ENCODE measurements around the gene ATF7IP2.
"Not testable (repeated sequence)": the region's sequence is repeated elsewhere in the genome, so short reads cannot be mapped to it uniquely, and the experiment has no call there.

ATF7IP2 gene

DNA sequence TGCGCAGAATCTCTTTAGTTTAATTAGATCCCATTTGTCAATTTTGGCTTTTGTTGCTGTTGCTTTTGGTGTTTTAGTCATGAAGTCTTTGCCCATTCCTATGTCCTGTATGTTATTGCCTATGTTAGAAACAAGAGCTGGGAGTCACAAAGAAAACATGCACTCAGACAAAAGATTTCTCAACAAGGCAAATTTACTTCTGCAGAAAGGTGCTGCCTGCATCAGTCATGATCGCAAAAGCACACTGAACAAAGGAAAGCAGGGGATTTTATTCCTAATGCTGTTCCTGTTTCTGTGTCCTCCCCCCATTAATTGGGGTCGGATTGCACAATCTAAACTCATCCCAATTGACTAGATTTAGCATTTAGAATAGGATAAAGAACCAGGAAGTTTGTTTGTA lies 55.9 kb downstream of the ATF7IP2 start:
- DNase-seq (ENCODE audit: low read depth in 1 of 2, low spot score in 1 of 2): no peak

DNA sequence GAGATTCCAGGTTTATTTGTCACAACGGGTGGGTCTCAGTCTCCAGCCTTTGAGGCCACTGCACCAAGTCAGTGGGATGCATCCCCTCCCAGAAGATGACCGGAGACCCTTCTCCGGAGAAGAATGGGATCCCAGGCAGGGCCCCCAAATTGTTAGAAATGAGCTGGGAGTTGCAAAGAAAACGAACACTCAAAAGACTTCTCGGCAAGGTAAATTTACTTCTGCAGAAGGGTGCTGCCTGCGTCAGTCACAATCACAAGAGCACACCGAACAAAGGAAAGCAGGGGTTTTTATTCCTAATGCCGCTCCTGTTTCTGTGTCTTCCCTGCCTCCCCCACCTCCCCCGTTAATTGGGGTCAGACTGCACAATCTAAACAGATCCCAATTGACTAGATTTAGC lies 61.4 kb downstream of the ATF7IP2 start:
- DNase-seq (ENCODE audit: low read depth in 1 of 2, low spot score in 1 of 2): no peak

DNA sequence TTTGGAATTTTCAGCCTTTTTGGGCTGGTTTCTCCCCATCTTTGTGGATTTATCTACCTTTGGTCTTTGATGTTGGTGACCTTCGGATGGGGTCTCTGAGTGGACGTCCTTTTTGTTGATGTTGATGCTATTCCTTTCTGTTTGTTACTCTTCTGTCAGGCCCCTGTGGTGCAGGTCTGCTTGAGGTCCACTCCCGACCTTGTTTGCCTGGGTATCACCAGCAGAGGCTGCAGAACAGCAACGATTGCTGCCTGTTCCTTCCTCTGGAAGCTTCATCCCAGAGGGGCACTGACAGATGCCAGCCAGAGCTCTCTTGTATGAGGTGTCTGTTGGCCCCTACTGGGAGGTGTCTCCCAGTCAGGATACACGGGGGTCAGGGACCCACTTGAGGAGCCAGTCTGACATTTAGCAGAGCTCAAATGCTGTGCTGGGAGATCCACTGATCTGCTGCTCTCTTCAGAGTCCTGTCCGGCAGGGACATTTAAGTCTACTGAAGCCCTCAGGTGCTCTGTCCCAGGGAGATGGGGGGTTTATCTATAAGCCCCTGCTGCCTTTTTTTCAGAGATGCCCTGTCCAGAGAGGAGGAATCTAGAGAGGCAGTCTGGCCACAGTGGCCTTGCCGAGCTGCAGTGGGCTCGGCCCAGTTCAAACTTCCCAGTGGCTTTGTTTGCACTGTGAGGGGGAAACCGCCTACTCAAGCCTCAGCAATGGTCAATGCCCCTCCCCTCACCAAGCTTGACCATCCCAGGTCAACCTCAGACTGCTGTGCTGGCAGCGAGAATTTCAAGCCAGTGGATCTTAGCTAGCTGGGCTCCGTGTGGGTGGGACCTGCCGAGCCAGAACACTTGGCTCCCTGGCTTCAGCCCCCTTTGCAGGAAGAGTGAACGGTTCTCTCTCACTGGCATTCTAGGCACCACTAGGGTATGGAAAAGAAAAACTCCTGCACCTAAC lies 66.6 kb downstream of the ATF7IP2 start:
- DNase-seq (ENCODE audit: low read depth in 1 of 2, low spot score in 1 of 2): not testable (repeated sequence)

DNA sequence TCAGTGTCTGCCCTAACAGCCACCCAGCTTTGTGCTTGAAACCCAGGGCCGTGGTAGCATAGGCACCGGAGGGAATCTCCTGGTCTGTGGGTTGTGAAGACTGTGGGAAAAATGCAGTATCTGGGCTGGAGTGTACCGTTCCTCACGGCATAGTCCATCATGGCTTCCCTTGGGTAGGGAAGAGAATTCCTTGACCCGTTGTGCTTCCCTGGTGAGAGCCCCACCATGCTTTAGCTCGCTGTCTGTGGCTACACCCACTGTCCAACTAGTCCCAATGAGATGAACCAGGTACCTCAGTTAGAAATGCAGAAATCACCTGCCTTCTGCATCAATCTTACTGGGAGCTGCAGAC lies 67.3 kb downstream of the ATF7IP2 start:
- DNase-seq (ENCODE audit: low read depth in 1 of 2, low spot score in 1 of 2): no peak

DNA sequence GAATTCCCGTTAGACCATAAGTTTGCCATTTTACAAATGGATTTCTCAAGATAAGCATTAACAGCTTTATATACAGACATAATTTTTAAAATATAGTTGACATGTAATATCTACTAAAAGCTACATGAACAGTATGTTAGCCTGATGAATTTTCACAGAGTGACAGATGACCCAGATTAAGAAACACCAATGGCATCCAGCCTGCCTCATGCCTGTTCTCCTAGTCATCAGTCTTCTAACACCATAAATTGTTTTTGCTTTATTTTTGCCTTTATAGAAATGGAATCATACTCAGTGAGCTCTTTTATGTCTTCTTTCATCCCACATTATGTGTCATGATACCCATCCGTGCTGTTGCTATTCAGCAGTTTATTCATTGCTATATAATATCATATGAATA lies 80.0 kb downstream of the ATF7IP2 start:
- no peak for DNase-seq (ENCODE audit: low read depth in 1 of 2, low spot score in 1 of 2)

DNA sequence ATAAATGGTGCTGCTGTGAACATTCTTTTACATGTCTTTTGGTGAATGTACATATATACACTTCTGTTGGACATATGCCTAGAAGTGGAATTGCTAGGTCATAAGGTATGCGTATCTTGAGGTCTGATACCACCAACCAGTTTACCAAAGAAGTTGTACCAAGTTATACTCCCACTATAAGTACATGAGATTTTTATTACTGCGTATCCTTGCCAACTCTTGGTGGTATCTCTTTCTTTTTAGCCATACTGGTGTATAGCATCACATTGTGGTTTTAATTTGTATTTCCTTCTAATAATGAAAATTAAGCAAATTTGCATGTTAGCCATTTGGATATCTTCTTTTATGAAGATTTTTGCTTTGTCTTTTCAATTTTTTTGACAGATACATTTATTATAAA lies 80.5 kb downstream of the ATF7IP2 start:
- DNase-seq (ENCODE audit: low read depth in 1 of 2, low spot score in 1 of 2): no peak

DNA sequence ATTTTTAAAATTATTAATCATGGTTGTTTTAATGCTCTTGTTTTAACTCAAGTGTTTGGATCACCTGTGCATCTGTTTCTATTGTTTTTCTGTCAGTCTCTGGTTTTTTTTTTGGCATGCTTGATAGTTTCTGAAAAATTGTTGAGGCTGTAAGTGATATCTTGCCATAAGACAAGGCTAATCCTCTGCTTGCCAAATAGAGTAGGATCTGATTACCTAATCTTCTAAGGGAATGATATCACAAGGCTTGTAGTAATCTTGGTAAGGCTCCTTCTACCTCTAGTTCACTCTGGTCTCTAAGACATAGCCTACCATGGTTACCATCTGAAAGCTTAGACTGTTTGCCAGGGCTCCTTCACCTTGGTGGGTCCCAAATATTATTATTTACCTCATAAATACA lies 81.0 kb downstream of the ATF7IP2 start:
- DNase-seq (ENCODE audit: low read depth in 1 of 2, low spot score in 1 of 2): no peak

DNA sequence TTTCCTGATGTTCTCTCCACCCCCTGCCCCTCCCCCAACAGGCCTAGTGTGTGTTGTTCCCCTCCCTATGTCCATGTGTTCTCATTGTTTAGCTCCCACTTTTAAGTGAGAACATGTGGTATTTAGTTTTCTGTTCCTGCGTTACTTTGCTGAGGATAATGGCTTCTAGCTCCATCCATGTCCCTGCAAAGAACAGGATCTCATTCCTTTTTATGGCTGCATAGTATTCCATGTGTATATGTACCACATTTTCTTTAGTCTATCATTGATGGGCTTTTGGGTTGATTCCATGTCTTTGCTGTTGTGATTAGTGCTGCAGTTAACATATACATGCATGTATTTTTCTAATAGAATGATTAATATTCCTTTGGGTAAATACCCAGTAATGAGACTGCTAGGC lies 90.8 kb downstream of the ATF7IP2 start:
- DNase-seq (ENCODE audit: low read depth in 1 of 2, low spot score in 1 of 2): not testable (repeated sequence)

DNA sequence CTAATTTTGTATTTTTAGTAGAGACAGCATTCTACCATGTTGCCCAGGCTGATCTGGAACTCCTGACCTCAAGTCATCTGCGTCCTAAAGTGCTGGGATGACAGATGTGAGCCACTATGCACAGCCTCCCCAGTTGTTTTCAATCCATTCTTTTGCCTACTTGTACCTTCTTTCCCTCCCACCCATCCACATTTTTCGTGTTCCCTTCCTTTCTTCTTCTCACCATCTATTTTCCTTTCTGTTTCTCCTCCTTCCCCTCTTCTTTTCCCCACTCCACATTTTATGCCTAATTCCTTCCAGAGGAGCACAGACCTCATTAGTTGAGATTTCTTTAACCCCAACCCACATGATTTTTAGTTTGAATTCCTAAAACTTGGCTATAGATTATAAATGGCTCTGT lies 94.3 kb downstream of the ATF7IP2 start:
- no peak for DNase-seq (ENCODE audit: low read depth in 1 of 2, low spot score in 1 of 2)

DNA sequence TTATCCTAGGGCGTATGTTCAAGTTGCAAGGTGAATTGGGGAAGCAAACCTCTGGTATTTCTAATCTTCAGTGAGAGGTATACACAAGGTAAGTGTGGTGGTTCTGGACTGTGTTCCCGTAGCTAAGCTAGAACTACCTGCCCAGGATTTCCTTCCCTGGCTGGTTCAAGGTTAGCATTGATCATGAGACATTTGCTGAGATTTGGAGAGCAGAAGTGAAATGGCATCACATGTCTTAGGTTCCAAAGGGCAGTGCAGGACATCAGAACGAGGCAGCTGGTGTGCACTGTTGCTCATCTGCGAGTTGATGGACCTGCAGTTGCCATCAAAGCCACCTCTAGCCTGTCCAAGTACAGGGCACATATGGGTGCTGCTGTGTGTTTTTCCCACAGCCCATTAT lies 99.3 kb downstream of the ATF7IP2 start:
- DNase-seq (ENCODE audit: low read depth in 1 of 2, low spot score in 1 of 2): no peak

DNA sequence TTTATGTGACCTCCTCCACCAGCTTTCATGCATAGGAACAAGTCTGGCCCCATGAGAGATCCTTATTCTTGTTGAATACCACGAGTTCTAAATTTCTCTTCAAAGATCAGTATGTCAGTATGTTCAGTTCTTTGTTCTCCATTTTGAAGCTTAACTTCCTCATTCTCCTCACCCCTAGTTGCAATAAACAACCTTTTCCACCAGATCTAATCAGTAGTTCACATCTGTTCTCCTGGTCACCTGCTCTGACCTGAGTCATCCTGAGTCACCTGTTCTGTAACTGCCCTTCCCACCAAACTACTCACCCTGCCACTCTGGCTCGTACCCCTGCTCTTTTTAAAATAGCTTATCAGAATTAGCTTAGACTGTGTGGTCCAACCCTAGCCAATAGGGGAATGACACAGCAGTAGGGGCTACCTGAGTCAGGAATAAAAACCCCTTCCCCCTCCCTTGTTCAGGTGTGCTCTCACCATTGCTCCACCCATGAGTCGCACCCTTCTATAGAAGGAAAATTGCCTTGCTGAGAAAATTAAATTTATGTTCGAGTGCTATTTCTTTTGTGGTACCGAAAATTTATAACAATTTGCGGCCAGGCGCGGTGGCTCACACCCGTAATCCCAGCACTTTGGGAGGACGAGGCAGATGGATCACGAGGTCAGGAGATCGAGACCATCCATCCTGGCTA lies 100.0 kb downstream of the ATF7IP2 start:
- no peak for DNase-seq (ENCODE audit: low read depth in 1 of 2, low spot score in 1 of 2)

DNA sequence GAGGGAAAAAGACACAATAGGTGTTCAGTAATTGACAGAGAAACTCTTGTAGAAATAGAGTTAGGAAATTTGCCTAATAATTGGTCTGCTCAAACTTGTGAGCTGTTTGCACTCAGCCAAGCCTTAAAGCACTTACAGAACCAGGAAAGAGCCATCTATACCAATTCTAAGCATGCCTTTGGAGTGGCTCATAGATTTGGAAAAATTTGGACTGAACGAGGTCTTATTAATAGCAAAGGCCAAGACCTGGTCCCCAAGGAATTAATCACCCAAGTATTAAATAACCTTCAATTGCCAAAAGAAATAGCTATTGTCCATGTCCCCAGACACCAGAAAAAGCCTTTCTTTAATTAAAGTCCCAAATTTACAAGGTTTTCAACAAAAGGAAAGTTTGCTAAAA lies 104.3 kb downstream of the ATF7IP2 start:
- no peak for DNase-seq (ENCODE audit: low read depth in 1 of 2, low spot score in 1 of 2)

DNA sequence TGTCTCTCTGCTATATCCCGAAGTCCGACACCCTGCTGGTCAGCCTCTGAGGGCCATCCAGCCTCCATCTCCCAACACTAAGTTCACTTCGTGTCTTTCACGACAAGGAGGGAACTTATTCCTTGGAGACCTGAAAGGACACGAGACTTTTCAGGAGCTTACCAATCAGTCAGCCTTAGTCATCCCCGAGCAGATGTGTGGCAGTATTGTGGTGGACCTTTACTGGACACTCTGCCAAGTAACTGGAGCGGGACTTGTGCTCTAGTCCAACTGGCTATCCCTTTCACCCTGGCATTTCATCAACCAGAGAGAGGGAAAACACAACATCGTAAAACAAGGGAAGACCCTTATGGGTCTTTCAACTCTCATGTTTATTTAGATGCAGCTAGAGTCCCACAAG lies 107.4 kb downstream of the ATF7IP2 start:
- DNase-seq (ENCODE audit: low read depth in 1 of 2, low spot score in 1 of 2): no peak

DNA sequence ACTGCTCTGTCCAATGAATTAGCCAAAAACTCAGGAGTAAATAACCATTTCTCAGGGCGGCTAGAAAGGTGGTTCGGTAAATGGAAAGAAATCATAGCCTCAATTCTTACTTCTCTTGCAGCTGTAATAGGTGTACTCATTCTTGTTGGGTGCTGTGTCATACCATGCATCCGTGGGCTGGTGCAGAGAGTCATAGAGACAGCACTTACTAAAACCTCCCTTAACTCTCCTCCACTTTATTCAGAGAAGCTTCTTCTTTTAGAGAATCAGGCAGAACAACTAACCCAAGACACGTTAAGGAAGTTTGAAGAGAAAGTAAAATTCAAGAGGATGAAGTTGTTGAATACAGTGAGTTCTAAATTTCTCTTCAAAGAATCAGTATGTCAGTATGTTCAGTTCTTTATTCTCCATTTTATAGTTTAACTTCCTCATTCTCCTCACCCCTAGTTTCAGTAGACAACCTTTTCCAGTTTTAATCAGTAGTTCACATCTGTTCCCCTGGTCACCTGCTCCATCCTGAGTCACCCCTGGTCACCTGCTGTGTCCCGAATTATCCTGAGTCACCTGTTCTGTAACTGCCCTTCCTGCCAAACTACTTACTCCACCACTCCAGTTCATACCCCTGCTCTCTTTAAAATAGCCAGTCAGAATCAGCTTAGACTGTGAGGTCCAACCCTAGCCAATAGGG lies 108.6 kb downstream of the ATF7IP2 start:
- DNase-seq (ENCODE audit: low read depth in 1 of 2, low spot score in 1 of 2): no peak

DNA sequence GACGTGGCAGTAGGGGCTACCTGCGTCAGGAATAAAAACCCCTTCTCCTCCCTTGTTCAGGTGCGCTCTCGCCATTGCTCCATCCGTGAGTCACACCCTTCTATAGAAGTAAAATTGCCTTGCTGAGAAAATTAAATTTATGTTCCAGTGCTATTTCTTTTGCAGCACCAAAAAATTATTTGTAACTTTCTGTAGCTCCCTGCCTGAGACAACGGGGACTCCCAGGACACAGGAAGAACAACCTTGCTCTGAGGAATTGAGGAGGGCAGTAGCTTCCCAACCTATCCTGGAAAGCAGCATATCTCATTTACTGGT lies 109.1 kb downstream of the ATF7IP2 start:
- DNase-seq (ENCODE audit: low read depth in 1 of 2, low spot score in 1 of 2): no peak

DNA sequence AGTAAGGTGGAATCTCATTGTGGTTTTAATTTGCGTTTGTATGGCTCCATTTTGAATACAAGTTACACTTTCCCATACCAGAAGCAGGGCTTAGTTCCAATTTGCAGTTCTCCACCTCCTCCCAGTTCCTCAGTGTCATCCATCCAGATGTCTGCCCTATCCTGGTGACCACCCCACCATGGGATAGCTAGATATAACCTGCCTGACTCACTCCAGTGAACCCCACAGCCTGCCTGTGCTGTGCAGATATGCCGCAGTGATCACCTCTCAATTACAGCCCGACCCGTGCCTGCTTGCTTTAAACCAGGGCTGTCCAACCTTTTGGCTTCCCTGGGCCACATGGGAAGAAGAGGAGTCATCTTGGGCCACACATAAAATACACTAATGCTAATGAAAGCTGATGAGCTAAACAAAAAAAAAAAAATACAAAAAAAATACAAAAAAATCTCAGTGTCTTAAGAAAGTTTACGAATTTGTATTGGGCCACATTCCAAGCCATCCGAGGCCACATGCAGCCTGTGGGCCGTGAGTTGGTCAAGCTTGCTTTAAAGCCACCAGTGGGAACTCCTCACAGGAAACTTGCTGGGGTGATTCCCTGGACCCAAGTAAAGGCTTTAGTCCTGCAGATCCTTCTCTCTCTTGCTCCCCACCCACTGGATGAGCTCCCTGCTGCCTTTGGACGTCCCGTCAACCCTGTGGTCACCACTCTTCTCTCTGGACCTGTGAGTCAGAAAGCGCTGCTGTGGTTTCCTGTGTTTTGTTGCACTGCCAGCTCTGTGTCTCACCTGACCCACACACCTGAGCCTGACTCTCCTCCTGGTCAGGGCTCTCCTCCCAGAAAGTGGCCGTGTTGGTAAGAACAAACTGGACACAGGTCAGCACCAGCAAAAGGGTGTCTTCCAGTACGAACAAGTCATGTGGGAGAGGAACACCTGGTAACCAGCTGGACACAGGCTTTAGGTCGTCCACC lies 111.6 kb downstream of the ATF7IP2 start:
- no peak for DNase-seq (ENCODE audit: low read depth in 1 of 2, low spot score in 1 of 2)

DNA sequence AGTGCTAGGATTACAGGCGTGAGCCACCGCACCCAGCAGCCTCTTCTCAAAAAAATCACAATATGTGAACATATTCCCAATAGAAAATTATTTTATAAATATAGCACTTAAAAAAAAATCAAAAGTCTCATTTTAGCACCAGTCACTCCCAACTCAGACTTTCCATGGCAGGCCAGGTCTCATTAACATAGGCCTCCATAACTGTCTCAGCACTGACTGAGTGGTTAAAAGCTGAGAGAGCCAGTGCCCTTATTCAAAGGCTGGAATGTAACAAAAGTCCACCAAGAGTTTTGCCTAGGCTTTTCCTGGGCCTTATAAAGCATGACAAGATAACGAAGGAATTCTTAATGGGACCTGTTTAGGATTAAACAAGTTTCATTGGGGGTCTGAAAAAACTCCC lies 114.7 kb downstream of the ATF7IP2 start:
- DNase-seq (ENCODE audit: low read depth in 1 of 2, low spot score in 1 of 2): no peak

DNA sequence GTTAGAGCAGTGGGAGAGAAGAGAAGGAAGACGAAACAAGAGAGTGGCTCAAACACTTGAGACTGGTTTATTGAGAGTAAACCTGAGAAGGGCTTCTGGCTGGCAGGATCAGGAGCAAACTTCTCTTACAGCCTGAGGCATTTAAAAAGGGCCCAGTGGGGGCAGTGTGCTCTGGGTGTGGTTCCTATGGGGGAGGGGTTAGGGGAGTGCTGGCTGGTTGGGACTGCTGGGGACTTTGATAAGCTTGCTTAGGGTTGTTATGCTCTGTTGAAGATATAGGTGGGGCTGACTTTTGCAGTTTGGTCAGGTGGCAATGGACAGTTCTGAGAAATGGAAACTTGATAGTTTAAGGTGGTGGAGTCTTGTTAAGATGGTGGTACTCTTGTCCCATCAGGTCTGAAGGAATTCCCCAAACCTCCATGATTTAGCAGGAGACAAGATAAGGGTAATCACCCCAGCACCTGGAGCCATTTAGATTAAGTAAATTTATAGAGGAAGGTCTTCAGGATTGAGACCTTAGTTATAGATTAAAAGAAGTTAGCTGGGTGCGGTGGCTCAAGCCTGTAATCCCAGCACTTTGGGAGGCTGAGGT lies 115.3 kb downstream of the ATF7IP2 start:
- DNase-seq (ENCODE audit: low read depth in 1 of 2, low spot score in 1 of 2): no peak

DNA sequence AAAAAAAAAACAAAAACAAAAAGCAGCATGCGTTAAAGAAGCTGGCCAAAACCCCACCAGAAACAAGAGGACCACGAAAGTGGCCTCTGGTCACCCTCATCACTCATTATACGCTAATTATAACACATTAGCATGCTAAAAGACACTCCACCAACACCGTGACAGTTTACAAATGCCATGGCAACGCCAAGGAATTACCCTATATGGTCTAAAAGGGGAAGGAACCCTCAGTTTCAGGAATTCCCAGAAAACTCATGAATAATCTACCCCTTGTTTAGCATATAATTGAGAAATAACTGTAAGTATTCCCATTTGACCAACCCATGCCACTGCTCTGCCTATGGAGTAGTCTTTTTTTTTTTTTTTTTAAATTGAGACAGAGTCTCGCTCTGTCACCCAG lies 116.9 kb downstream of the ATF7IP2 start:
- DNase-seq (ENCODE audit: low read depth in 1 of 2, low spot score in 1 of 2): no peak

DNA sequence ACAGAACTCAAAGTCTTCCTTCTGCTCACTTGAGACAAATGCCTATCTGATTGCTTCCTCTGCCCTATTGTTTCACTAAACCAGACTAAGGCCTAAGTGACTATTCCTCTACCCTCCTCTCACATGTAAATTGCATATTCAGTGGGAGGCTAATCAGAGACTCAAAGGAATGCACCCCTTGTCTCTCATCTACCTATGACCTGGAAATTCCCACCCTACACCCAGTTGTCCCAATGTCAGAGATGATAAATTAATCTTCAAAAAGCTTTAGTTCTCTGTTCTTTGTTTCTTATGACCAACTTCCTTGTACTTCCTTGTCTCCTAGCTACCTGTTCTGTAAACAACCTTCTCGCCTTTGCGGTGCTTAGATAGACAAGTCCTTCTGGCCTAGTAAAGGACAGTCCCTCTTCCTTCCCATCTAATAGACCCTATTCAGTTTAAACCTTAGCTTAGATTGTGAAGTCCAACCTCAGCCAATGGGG lies 118.6 kb downstream of the ATF7IP2 start:
- DNase-seq (ENCODE audit: low read depth in 1 of 2, low spot score in 1 of 2): no peak

DNA sequence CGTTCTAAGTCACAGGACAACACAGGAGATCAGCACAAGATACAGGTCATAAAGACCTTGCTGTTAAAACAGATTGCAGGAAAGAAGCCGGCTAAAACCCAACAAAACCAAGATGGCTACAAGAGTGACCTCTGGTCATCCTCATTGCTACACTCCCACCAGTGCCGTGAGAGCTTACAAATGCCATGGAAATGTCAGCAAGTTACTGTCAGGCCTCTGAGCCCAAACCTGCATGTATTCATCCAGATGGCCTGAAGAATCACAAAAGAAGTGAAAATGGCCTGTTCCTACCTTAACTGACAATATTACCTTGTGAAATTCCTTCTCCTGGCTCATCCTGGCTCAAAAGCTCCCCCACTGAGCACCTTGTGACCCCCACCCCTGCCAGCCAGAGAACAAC lies 119.4 kb downstream of the ATF7IP2 start:
- not testable (repeated sequence) for DNase-seq (ENCODE audit: low read depth in 1 of 2, low spot score in 1 of 2)
